ENCODE data around the gene ZNF616.

- no peak for TF ChIP-seq POLR2A (IDR thresholded peaks at IDR 0.05)
- TF ChIP-seq CTCF (IDR thresholded peaks at IDR 0.05), result no peak
- TF ChIP-seq EP300 (IDR thresholded peaks at IDR 0.05), result no peak
- TF ChIP-seq POLR2AphosphoS5 (IDR thresholded peaks at IDR 0.05), result no peak
Measured at GRCh38 chr19:52141203-52141602, 1.5 kb upstream of the ZNF616 start.
